HUES64 (cell line): Measurements from ENCODE around the gene DEFB114.

Experiments used
- H3K27ac ChIP-seq: 2 replicates; pipeline ENCODE4 v1.7.0; 2013; ENCODE audit warnings: low read depth, low read length, inconsistent platforms
- H3K27me3 ChIP-seq: 2 replicates; pipeline ENCODE4 v1.6.1; 2013; ENCODE audit warnings: mild to moderate bottlenecking, low read length; ENCODE audit not compliant: insufficient read depth
- H3K36me3 ChIP-seq: 2 replicates; pipeline ENCODE4 v1.6.1; 2013; ENCODE audit warnings: mild to moderate bottlenecking, low read length; ENCODE audit not compliant: insufficient read depth
- H3K4me1 ChIP-seq: 2 replicates; pipeline ENCODE4 v1.6.1; 2013; ENCODE audit warnings: mild to moderate bottlenecking, low read length, moderate library complexity; ENCODE audit not compliant: insufficient read depth
- H3K4me3 ChIP-seq: 2 replicates; pipeline ENCODE4 v1.5.1; 2013; ENCODE audit warnings: mild to moderate bottlenecking, low read length, moderate library complexity
- H3K9ac ChIP-seq: 2 replicates; pipeline ENCODE4 v1.6.1; 2013; ENCODE audit warnings: mild to moderate bottlenecking, low read depth, low read length
- H3K9me3 ChIP-seq: 2 replicates; pipeline ENCODE4 v1.6.1; 2013; ENCODE audit warnings: low read depth, low read length; ENCODE audit not compliant: insufficient read depth
- WGBS: fragments of 150-250, 120-280 bp; methylation state at CpG from one replicate; pipeline ENCODE4 v1.1.7; 2013; ENCODE audit warnings: missing lambda C conversion rate; 5-methylcytosine and 5-hydroxymethylcytosine counted together

The DEFB114 gene

GRCh38 chr6:49937017-49937416, 26.9 kb downstream of the DEFB114 start:
- H3K9ac ChIP-seq, result no peak overlapping the region
- no peaks in the 10 kb centered on the region for H3K9me3 ChIP-seq
- no peaks in the 10 kb centered on the region for H3K4me1 ChIP-seq
- 100% methylated on average over 2 of the region's 2 CpGs for WGBS
- no peaks in the 10 kb centered on the region for H3K36me3 ChIP-seq
- H3K27ac ChIP-seq, result no peak overlapping the region
- H3K27me3 ChIP-seq, result no peaks in the 10 kb centered on the region
- H3K4me3 ChIP-seq, result no peak overlapping the region

- Histone ChIP-seq H3K9me3 (no peaks in the 10 kb centered on the region), H3K4me1 (no peaks in the 10 kb centered on the region), H3K9ac (no peak overlapping the region), H3K27me3 (no peaks in the 10 kb centered on the region), H3K36me3 (no peaks in the 10 kb centered on the region), H3K27ac (no peak overlapping the region), H3K4me3 (no peak overlapping the region)
- WGBS, result 98% methylated on average over 3 of the region's 3 CpGs
Measured at GRCh38 chr6:49935387-49935786, 28.6 kb downstream of the DEFB114 start.

GRCh38 chr6:49934770-49935169, 29.2 kb downstream of the DEFB114 start:
- Histone ChIP-seq H3K9me3 (no peaks in the 10 kb centered on the region), H3K4me3 (no peak overlapping the region), H3K27ac (no peak overlapping the region), H3K4me1 (no peaks in the 10 kb centered on the region), H3K36me3 (no peaks in the 10 kb centered on the region), H3K9ac (no peak overlapping the region), H3K27me3 (no peaks in the 10 kb centered on the region)
- WGBS, result 92% methylated on average over 1 of the region's 1 CpG

GRCh38 chr6:49933526-49933925, 30.4 kb downstream of the DEFB114 start:
- H3K4me1 ChIP-seq, result peaks cover 6% of the 10 kb centered on the region; the same call in 1 of the 2 replicates
- H3K27me3 ChIP-seq, result no peaks in the 10 kb centered on the region
- H3K4me3 ChIP-seq, result no peak overlapping the region
- H3K9me3 ChIP-seq, result no peaks in the 10 kb centered on the region
- H3K27ac ChIP-seq, result no peak overlapping the region
- H3K36me3 ChIP-seq, result no peaks in the 10 kb centered on the region
- H3K9ac ChIP-seq, result no peak overlapping the region
- 96% methylated on average over 21 of the region's 21 CpGs for WGBS

- H3K4me3 ChIP-seq, result no peak overlapping the region
- no peak overlapping the region for H3K27ac ChIP-seq
- no peaks in the 10 kb centered on the region for H3K36me3 ChIP-seq
Measured at GRCh38 chr6:49929340-49929739, 34.6 kb downstream of the DEFB114 start.

GRCh38 chr6:49923826-49924225, 40.1 kb downstream of the DEFB114 start:
- Histone ChIP-seq H3K9ac (no peak overlapping the region), H3K36me3 (no peaks in the 10 kb centered on the region), H3K4me1 (peaks cover 15% of the 10 kb centered on the region), H3K9me3 (no peaks in the 10 kb centered on the region), H3K4me3 (no peak overlapping the region), H3K27me3 (no peaks in the 10 kb centered on the region), H3K27ac (no peak overlapping the region)
- WGBS, result 47% methylated on average over 3 of the region's 3 CpGs

More at GRCh38 chr6:49929340-49929739, 34.6 kb downstream of the DEFB114 start:
- Histone ChIP-seq H3K9me3 (no peaks in the 10 kb centered on the region), H3K4me1 (peaks cover 6% of the 10 kb centered on the region; the same call in 1 of the 2 replicates), H3K9ac (no peak overlapping the region), H3K27me3 (no peaks in the 10 kb centered on the region)

GRCh38 chr6:49919935-49920644, 43.9 kb downstream of the DEFB114 start:
- H3K9ac ChIP-seq, result no peak overlapping the region
- H3K27ac ChIP-seq, result no peak overlapping the region
- no peaks in the 10 kb centered on the region for H3K9me3 ChIP-seq
- H3K4me3 ChIP-seq, result no peak overlapping the region
- no peaks in the 10 kb centered on the region for H3K36me3 ChIP-seq
- H3K4me1 ChIP-seq, result peaks cover 23% of the 10 kb centered on the region
- H3K27me3 ChIP-seq, result no peaks in the 10 kb centered on the region
- WGBS, result 98% methylated on average over 2 of the region's 5 CpGs

- no peaks in the 10 kb centered on the region for H3K27me3 ChIP-seq
- H3K9me3 ChIP-seq, result no peaks in the 10 kb centered on the region
- no peak overlapping the region for H3K4me3 ChIP-seq
- 76% methylated on average over 4 of the region's 4 CpGs for WGBS
- no peak overlapping the region for H3K9ac ChIP-seq
- H3K4me1 ChIP-seq, result peaks cover 30% of the 10 kb centered on the region
- no peaks in the 10 kb centered on the region for H3K36me3 ChIP-seq
- H3K27ac ChIP-seq, result no peak overlapping the region
Measured at GRCh38 chr6:49919261-49919660, 44.7 kb downstream of the DEFB114 start.

- Histone ChIP-seq H3K9ac (no peak overlapping the region), H3K4me3 (no peak overlapping the region), H3K27ac (no peak overlapping the region; the same call in 1 of the 2 replicates), H3K4me1 (peaks cover 31% of the 10 kb centered on the region), H3K9me3 (no peaks in the 10 kb centered on the region), H3K36me3 (no peaks in the 10 kb centered on the region), H3K27me3 (no peaks in the 10 kb centered on the region)
- WGBS, result 23% methylated on average over 2 of the region's 2 CpGs
Measured at GRCh38 chr6:49918787-49919186, 45.2 kb downstream of the DEFB114 start.

GRCh38 chr6:49915035-49915434, 48.9 kb downstream of the DEFB114 start:
- H3K4me3 ChIP-seq, result no peak overlapping the region
- no peak overlapping the region for H3K9ac ChIP-seq
- no peaks in the 10 kb centered on the region for H3K27me3 ChIP-seq
- H3K9me3 ChIP-seq, result no peaks in the 10 kb centered on the region
- WGBS, result 35% methylated on average over 2 of the region's 3 CpGs
- no peaks in the 10 kb centered on the region for H3K36me3 ChIP-seq
- H3K4me1 ChIP-seq, result peaks cover 67% of the 10 kb centered on the region
- no peak overlapping the region for H3K27ac ChIP-seq

- H3K36me3 ChIP-seq, result no peaks in the 10 kb centered on the region
- H3K4me1 ChIP-seq, result peaks cover 69% of the 10 kb centered on the region
- no peaks in the 10 kb centered on the region for H3K9me3 ChIP-seq
- H3K9ac ChIP-seq, result no peak overlapping the region
- 52% methylated on average over 6 of the region's 6 CpGs for WGBS
- no peaks in the 10 kb centered on the region for H3K27me3 ChIP-seq
- H3K4me3 ChIP-seq, result no peak overlapping the region
- H3K27ac ChIP-seq, result peak overlapping the region; percentile 21; the same call in 1 of the 2 replicates
Measured at GRCh38 chr6:49913636-49914375, 50.2 kb downstream of the DEFB114 start.
